Lower lobe of right lung (tissue), 2 donors: Measurements from ENCODE around the gene SIAH3. TPM values are rescaled to one million over a fixed set of nuclear protein-coding genes. Genes with fewer than 3 reads are reported as not detected.

Source experiments
- ATAC-seq, 2 donors: fragments of 200-7000 bp; cut with Tn5 transposase; one replicate each; pipeline ENCODE4 v1.9.1; 2020 to 2022; ENCODE audit warnings: mild to moderate bottlenecking in 2 of 2, moderate library complexity in 2 of 2
- DNase-seq: peaks from one replicate; pipeline ENCODE4 v3.0.0-alpha.2; 2020
- H3K27ac ChIP-seq: fragments of 200-600 bp; one replicate; pipeline ENCODE4 v1.8.0; 2022
- H3K27me3 ChIP-seq: fragments of 200-600 bp; one replicate; pipeline ENCODE4 v1.8.0; 2022; ENCODE audit warnings: low read depth
- H3K36me3 ChIP-seq: fragments of 200-600 bp; one replicate; pipeline ENCODE4 v1.8.0; 2022; ENCODE audit warnings: mild to moderate bottlenecking
- H3K4me1 ChIP-seq: fragments of 200-600 bp; one replicate; pipeline ENCODE4 v1.8.0; 2022
- H3K4me3 ChIP-seq: fragments of 200-600 bp; one replicate; pipeline ENCODE4 v1.8.0; 2022; ENCODE audit warnings: mild to moderate bottlenecking
- H3K9me3 ChIP-seq: fragments of 200-600 bp; one replicate; pipeline ENCODE4 v1.8.0; 2022
- CTCF ChIP-seq: fragments of 200-600 bp; IDR thresholded peaks from one replicate; pipeline ENCODE4 v1.8.0; 2022; ENCODE audit warnings: antibody characterized with exemption, mild to moderate bottlenecking
- intact Hi-C: fragments of 100-400 bp; cut with DNase I; formaldehyde crosslinking; loops from one replicate; pipeline ENCODE4 v1.11.0; 2022
- total RNA-seq: library from RNA; stranded (reverse); fragmentation: NEBNext Ultra II Directional; extraction: Animal tissue kit (Norgen Biotek cat#: 25700); gene quantifications from one replicate; pipeline ENCODE4 v1.2.1, GENCODE V29; 2021
- donor health status: DM: no; HTN: yes; CAD: no; lungs with severe emphysema.

SIAH3 gene
- total RNA-seq, 1 donor from 2014 or later = 0.06 TPM

- Histone ChIP-seq H3K4me3 (no peak overlapping the region), H3K27ac (no peak overlapping the region), H3K9me3 (no peaks in the 10 kb centered on the region), H3K4me1 (no peaks in the 10 kb centered on the region), H3K36me3 (no peaks in the 10 kb centered on the region), H3K27me3 (no peaks in the 10 kb centered on the region)
- TF ChIP-seq CTCF = no peak
- intact Hi-C loops = no loop called here
- DNase-seq (no peak), ATAC-seq (no peak)
Measured at GRCh38 chr13:45733361-45733760, 118.2 kb downstream of the SIAH3 start.

- Histone ChIP-seq H3K4me1 (no peaks in the 10 kb centered on the region), H3K36me3 (no peaks in the 10 kb centered on the region), H3K9me3 (no peaks in the 10 kb centered on the region), H3K4me3 (no peak overlapping the region), H3K27me3 (no peaks in the 10 kb centered on the region), H3K27ac (no peak overlapping the region)
- no peak for TF ChIP-seq CTCF
- intact Hi-C loops = no loop called here
- DNase-seq = no peak
- ATAC-seq = no peak
Measured at GRCh38 chr13:45732916-45733315, 118.6 kb downstream of the SIAH3 start.

GRCh38 chr13:45731455-45731854, 120.1 kb downstream of the SIAH3 start:
- H3K27me3 ChIP-seq = no peaks in the 10 kb centered on the region

GRCh38 chr13:45728759-45729158, 122.8 kb downstream of the SIAH3 start:
- Histone ChIP-seq H3K27ac (no peak overlapping the region), H3K9me3 (no peaks in the 10 kb centered on the region), H3K36me3 (no peaks in the 10 kb centered on the region), H3K4me3 (no peak overlapping the region), H3K27me3 (no peaks in the 10 kb centered on the region), H3K4me1 (no peaks in the 10 kb centered on the region)
- DNase-seq = no peak
- no peak for ATAC-seq
- TF ChIP-seq CTCF = no peak
- intact Hi-C loops = no loop called here

More at GRCh38 chr13:45731455-45731854, 120.1 kb downstream of the SIAH3 start:
- Histone ChIP-seq H3K9me3 (no peaks in the 10 kb centered on the region), H3K27ac (no peak overlapping the region), H3K36me3 (no peaks in the 10 kb centered on the region), H3K4me3 (no peak overlapping the region), H3K4me1 (no peaks in the 10 kb centered on the region)
- ATAC-seq = no peak
- intact Hi-C loops = no loop called here
- no peak for DNase-seq
- TF ChIP-seq CTCF = no peak

Other genes with a start within 250 kb of the SIAH3 start
- not detected for gene ERICH6B, start 236.0 kb downstream of the SIAH3 start, total RNA-seq
- not detected for gene CBY2, start 149.4 kb downstream of the SIAH3 start, total RNA-seq
- 52.0 TPM for gene ZC3H13, start 201.0 kb upstream of the SIAH3 start, total RNA-seq